HepG2 (cell line): ENCODE results near the gene PKP3. TPM values are rescaled to one million over a fixed set of nuclear protein-coding genes. Genes with fewer than 3 reads are reported as not detected.

Experiments
- ARHGAP35 ChIP-seq: sonication (generic); formaldehyde crosslinking; IDR thresholded peaks from 2 replicates; pipeline ENCODE4 v1.9.0; 2022; ENCODE audit warnings: mild to moderate bottlenecking, inconsistent platforms, moderate library complexity, missing genetic modification reagents, borderline replicate concordance
- FOSL2 ChIP-seq: sonication (generic); formaldehyde crosslinking; IDR thresholded peaks from 2 replicates; pipeline ENCODE4 v1.4.0; 2020; ENCODE audit warnings: missing genetic modification reagents
- MAZ ChIP-seq, 2 experiments: sonication (generic) in 1 of 2; formaldehyde crosslinking in 1 of 2; IDR thresholded peaks; 2 replicates each; pipeline versions ENCODE4 v1.5.0 to v1.6.1; 2012 to 2020; ENCODE audit warnings: low read depth in 2 of 2, mild to moderate bottlenecking in 2 of 2, borderline replicate concordance in 1 of 2, improper control_type of control experiment in 1 of 2, low read length in 1 of 2, missing genetic modification reagents in 1 of 2, moderate library complexity in 1 of 2
- MXD4 ChIP-seq: IDR thresholded peaks from 2 replicates; pipeline ENCODE4 v1.6.1; 2016; ENCODE audit warnings: mild to moderate bottlenecking, missing biosample characterization, missing genetic modification reagents
- POLR2G ChIP-seq: fragments of 200-400 bp; formaldehyde crosslinking; IDR thresholded peaks from 2 replicates; pipeline ENCODE4 v1.6.1; 2018; ENCODE audit warnings: mild to moderate bottlenecking, low read depth, low read length, moderate library complexity
- REL ChIP-seq: sonication (generic); formaldehyde crosslinking; conservative IDR thresholded peaks from 2 replicates; pipeline ENCODE4 v1.8.0; 2022; ENCODE audit warnings: mild to moderate bottlenecking, missing genetic modification reagents, moderate library complexity
- polyA plus RNA-seq, 8 experiments: library from polyadenylated mRNA; depleted of rRNA in 3 of 8; stranded (reverse) in 7 of 8; unstranded in 1 of 8; fragments of >200 nt; fragmentation: Illumina TruSeq in 4 of 8; extraction: Trizol in 4 of 8; gene quantifications; 2 replicates each; pipeline versions ENCODE4 v1.2.1 to v1.2.3, GENCODE V29; 2011 to 2016; ENCODE audit warnings: low read depth in 4 of 8, missing spikeins in 1 of 8, mixed read lengths in 1 of 8; ENCODE audit not compliant: insufficient read depth in 1 of 8
- total RNA-seq, 5 experiments: library from RNA; depleted of rRNA; stranded (reverse); fragments of >200 nt; fragmentation: Illumina TruSeq; extraction: Trizol; gene quantifications; 2 replicates each; pipeline ENCODE4 v1.2.3, GENCODE V29; 2016; ENCODE audit warnings: low read depth in 1 of 5
- TF ChIP-seq, protein P1 (sequence below): sonication (generic); formaldehyde crosslinking; IDR thresholded peaks from 2 replicates; pipeline ENCODE4 v1.4.0; 2020; ENCODE audit warnings: missing genetic modification reagents, borderline replicate concordance
- TF ChIP-seq, protein P2 (sequence below): sonication (generic); formaldehyde crosslinking; IDR thresholded peaks from 2 replicates; pipeline ENCODE4 v1.8.0; 2022; ENCODE audit warnings: mild to moderate bottlenecking, missing genetic modification reagents, moderate library complexity
- TF ChIP-seq, protein P3 (sequence below): sonication (generic); formaldehyde crosslinking; IDR thresholded peaks from 2 replicates; pipeline ENCODE4 v1.5.1; 2020; ENCODE audit warnings: mild to moderate bottlenecking, missing genetic modification reagents, borderline replicate concordance
- TF ChIP-seq, protein P4 (sequence below): sonication (generic); formaldehyde crosslinking; IDR thresholded peaks from 2 replicates; pipeline ENCODE4 v1.5.0; 2020; ENCODE audit warnings: mild to moderate bottlenecking, missing genetic modification reagents
- TF ChIP-seq, protein P5 (sequence below): IDR thresholded peaks from 2 replicates; pipeline ENCODE4 v1.6.1; 2016; ENCODE audit warnings: low read depth, borderline replicate concordance

The PKP3 gene
- total and polyA plus RNA-seq, 2 of the 13 experiments (the other 11 are each of a cell fraction or from before 2014, with no cell fraction given): 18.0 to 28.7 TPM

DNA sequence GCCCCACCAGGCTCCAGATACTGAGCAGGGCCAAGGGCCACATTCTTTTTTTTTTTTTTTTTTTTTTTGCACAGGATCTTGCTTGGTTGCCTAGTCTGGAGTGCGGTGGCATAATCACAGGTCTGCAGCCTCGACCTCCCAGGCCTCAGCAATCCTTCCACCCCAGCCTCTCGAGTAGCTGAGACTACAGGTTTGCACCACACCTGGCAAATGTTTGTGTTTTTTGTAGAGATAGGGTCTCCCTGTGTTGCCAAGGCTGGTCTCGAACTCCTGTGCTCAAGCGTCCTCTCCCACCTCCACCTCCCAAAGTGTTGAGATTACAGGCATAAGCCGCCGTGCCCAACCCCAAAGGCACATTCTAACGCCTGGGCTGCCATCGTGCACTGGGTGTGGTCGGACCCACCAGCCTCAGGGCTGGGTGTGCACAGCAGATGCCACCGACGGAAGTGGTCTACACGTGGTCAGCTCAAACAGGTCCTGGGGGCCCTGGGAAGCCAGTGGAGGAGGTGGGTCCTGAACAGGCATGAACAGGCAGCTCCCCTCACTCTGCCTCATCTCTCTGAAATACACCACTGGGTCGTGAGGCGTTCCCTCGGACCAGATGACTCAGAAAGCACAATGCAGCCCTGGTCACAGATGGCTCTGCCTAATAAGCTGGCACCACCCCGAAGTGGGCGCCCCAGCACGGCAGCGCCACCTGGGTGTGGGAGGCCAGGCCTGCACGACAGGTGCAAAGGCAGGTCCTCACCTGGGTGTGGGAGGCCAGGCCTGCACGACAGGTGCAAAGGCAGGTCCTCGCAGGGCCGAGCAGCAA lies 29.9 kb upstream of the PKP3 start (continued):
- TF ChIP-seq, protein P1, sequence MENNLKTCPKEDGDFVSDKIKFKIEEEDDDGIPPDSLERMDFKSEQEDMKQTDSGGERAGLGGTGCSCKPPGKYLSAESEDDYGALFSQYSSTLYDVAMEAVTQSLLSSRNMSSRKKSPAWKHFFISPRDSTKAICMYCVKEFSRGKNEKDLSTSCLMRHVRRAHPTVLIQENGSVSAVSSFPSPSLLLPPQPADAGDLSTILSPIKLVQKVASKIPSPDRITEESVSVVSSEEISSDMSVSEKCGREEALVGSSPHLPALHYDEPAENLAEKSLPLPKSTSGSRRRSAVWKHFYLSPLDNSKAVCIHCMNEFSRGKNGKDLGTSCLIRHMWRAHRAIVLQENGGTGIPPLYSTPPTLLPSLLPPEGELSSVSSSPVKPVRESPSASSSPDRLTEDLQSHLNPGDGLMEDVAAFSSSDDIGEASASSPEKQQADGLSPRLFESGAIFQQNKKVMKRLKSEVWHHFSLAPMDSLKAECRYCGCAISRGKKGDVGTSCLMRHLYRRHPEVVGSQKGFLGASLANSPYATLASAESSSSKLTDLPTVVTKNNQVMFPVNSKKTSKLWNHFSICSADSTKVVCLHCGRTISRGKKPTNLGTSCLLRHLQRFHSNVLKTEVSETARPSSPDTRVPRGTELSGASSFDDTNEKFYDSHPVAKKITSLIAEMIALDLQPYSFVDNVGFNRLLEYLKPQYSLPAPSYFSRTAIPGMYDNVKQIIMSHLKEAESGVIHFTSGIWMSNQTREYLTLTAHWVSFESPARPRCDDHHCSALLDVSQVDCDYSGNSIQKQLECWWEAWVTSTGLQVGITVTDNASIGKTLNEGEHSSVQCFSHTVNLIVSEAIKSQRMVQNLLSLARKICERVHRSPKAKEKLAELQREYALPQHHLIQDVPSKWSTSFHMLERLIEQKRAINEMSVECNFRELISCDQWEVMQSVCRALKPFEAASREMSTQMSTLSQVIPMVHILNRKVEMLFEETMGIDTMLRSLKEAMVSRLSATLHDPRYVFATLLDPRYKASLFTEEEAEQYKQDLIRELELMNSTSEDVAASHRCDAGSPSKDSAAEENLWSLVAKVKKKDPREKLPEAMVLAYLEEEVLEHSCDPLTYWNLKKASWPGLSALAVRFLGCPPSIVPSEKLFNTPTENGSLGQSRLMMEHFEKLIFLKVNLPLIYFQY (CRISPR knock-in tag): no peak
- TF ChIP-seq ARHGAP35 (CRISPR knock-in tag): no peak
- TF ChIP-seq, protein P2, sequence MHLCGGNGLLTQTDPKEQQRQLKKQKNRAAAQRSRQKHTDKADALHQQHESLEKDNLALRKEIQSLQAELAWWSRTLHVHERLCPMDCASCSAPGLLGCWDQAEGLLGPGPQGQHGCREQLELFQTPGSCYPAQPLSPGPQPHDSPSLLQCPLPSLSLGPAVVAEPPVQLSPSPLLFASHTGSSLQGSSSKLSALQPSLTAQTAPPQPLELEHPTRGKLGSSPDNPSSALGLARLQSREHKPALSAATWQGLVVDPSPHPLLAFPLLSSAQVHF (CRISPR knock-in tag): no peak
- TF ChIP-seq, protein P3, sequence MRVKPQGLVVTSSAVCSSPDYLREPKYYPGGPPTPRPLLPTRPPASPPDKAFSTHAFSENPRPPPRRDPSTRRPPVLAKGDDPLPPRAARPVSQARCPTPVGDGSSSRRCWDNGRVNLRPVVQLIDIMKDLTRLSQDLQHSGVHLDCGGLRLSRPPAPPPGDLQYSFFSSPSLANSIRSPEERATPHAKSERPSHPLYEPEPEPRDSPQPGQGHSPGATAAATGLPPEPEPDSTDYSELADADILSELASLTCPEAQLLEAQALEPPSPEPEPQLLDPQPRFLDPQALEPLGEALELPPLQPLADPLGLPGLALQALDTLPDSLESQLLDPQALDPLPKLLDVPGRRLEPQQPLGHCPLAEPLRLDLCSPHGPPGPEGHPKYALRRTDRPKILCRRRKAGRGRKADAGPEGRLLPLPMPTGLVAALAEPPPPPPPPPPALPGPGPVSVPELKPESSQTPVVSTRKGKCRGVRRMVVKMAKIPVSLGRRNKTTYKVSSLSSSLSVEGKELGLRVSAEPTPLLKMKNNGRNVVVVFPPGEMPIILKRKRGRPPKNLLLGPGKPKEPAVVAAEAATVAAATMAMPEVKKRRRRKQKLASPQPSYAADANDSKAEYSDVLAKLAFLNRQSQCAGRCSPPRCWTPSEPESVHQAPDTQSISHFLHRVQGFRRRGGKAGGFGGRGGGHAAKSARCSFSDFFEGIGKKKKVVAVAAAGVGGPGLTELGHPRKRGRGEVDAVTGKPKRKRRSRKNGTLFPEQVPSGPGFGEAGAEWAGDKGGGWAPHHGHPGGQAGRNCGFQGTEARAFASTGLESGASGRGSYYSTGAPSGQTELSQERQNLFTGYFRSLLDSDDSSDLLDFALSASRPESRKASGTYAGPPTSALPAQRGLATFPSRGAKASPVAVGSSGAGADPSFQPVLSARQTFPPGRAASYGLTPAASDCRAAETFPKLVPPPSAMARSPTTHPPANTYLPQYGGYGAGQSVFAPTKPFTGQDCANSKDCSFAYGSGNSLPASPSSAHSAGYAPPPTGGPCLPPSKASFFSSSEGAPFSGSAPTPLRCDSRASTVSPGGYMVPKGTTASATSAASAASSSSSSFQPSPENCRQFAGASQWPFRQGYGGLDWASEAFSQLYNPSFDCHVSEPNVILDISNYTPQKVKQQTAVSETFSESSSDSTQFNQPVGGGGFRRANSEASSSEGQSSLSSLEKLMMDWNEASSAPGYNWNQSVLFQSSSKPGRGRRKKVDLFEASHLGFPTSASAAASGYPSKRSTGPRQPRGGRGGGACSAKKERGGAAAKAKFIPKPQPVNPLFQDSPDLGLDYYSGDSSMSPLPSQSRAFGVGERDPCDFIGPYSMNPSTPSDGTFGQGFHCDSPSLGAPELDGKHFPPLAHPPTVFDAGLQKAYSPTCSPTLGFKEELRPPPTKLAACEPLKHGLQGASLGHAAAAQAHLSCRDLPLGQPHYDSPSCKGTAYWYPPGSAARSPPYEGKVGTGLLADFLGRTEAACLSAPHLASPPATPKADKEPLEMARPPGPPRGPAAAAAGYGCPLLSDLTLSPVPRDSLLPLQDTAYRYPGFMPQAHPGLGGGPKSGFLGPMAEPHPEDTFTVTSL (CRISPR knock-in tag): no peak
- 0 out of 2 replicates have a peak, but pooled peaks have one; percentile 42 for TF ChIP-seq POLR2G
- TF ChIP-seq, protein P4, sequence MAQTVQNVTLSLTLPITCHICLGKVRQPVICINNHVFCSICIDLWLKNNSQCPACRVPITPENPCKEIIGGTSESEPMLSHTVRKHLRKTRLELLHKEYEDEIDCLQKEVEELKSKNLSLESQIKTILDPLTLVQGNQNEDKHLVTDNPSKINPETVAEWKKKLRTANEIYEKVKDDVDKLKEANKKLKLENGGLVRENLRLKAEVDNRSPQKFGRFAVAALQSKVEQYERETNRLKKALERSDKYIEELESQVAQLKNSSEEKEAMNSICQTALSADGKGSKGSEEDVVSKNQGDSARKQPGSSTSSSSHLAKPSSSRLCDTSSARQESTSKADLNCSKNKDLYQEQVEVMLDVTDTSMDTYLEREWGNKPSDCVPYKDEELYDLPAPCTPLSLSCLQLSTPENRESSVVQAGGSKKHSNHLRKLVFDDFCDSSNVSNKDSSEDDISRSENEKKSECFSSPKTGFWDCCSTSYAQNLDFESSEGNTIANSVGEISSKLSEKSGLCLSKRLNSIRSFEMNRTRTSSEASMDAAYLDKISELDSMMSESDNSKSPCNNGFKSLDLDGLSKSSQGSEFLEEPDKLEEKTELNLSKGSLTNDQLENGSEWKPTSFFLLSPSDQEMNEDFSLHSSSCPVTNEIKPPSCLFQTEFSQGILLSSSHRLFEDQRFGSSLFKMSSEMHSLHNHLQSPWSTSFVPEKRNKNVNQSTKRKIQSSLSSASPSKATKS: no peak
- TF ChIP-seq, protein P5, sequence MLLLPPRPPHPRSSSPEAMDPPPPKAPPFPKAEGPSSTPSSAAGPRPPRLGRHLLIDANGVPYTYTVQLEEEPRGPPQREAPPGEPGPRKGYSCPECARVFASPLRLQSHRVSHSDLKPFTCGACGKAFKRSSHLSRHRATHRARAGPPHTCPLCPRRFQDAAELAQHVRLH: no peak
- no peak for TF ChIP-seq REL (CRISPR knock-in tag)
- no peak for TF ChIP-seq MAZ (IDR thresholded peaks at IDR 0.05; ENCODE audit: borderline replicate concordance, low read depth, low read length)
- peak; percentile 11; the same call in 1 of the 2 replicates for TF ChIP-seq MAZ (CRISPR knock-in tag; IDR thresholded peaks at IDR 0.05; ENCODE audit: low read depth)
- TF ChIP-seq MXD4 (CRISPR knock-in tag): no peak
- peak; percentile 79 for TF ChIP-seq FOSL2 (CRISPR knock-in tag)
